Measurements from ENCODE around the gene RBP3.

DNA sequence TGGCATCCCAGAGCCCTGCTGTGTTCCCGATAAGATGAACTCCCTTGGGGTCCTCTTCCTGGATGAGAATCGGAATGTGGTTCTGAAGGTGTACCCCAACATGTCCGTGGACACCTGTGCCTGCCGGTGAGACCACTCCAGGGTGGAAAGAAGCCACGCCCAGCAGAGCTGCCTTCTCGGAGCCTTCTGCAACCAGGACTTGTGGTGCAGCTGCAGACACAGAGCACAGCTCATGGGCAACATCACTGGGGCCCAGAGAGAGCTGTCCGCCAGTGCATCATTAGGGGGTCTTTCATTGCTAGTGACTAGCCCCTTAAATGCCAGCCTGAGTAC, 35.5 kb upstream of the RBP3 start:
- TF ChIP-seq, protein P1, sequence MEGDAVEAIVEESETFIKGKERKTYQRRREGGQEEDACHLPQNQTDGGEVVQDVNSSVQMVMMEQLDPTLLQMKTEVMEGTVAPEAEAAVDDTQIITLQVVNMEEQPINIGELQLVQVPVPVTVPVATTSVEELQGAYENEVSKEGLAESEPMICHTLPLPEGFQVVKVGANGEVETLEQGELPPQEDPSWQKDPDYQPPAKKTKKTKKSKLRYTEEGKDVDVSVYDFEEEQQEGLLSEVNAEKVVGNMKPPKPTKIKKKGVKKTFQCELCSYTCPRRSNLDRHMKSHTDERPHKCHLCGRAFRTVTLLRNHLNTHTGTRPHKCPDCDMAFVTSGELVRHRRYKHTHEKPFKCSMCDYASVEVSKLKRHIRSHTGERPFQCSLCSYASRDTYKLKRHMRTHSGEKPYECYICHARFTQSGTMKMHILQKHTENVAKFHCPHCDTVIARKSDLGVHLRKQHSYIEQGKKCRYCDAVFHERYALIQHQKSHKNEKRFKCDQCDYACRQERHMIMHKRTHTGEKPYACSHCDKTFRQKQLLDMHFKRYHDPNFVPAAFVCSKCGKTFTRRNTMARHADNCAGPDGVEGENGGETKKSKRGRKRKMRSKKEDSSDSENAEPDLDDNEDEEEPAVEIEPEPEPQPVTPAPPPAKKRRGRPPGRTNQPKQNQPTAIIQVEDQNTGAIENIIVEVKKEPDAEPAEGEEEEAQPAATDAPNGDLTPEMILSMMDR (IDR thresholded peaks at IDR 0.05; ENCODE audit: low read depth, low read length): no peak
- no peak for TF ChIP-seq POLR2A (IDR thresholded peaks at IDR 0.05; ENCODE audit: extremely low read depth, insufficient read length)
